SK-N-SH (cell line): ENCODE results near the gene FKBP4.

Experiments used
- CTCF ChIP-seq: fragments of 200-600 bp; sonication (generic); IDR thresholded peaks from 2 replicates; pipeline ENCODE4 v1.6.1; 2017; ENCODE audit warnings: antibody characterized with exemption, mild to moderate bottlenecking, moderate library complexity
- JUND ChIP-seq: IDR thresholded peaks from 2 replicates; pipeline ENCODE4 v1.4.0; 2012
- MAX ChIP-seq: IDR thresholded peaks from 2 replicates; pipeline ENCODE4 v1.4.0; 2012; ENCODE audit warnings: low read depth
- POLR2AphosphoS5 ChIP-seq: IDR thresholded peaks from 2 replicates; pipeline ENCODE4 v1.6.1; 2012; ENCODE audit warnings: low read depth, low read length
- REST ChIP-seq: IDR thresholded peaks from 2 replicates; pipeline ENCODE4 v1.6.1; 2012; ENCODE audit warnings: mild to moderate bottlenecking, low read depth, low read length, moderate library complexity
- RXRA ChIP-seq: IDR thresholded peaks from 2 replicates; pipeline ENCODE4 v1.4.0; 2012; ENCODE audit warnings: low read depth, mild to moderate bottlenecking, borderline replicate concordance
- YY1 ChIP-seq: IDR thresholded peaks from 2 replicates; pipeline ENCODE4 v1.4.0; 2012; ENCODE audit warnings: low read depth, mild to moderate bottlenecking

- TF ChIP-seq REST = peak; percentile 72; the same call in 1 of the 2 replicates
- TF ChIP-seq POLR2AphosphoS5 = no peak
- no peak for TF ChIP-seq RXRA
- peak; percentile 84 for TF ChIP-seq CTCF
- no peak for TF ChIP-seq YY1
- TF ChIP-seq MAX = no peak
- TF ChIP-seq JUND = no peak
These were observed 10.7 kb upstream of the FKBP4 start for GRCh38 chr12:2783936-2784600.
